IMR-90 (cell line): ENCODE measurements around the gene DUSP2. TPM values are rescaled to one million over a fixed set of nuclear protein-coding genes. Genes with fewer than 3 reads are reported as not detected.
"Not testable (repeated sequence)": the region's sequence is repeated elsewhere in the genome, so short reads cannot be mapped to it uniquely, and the experiment has no call there.

Experiments
- ATAC-seq: fragments of 200-7000 bp; cut with Tn5 transposase; 2 replicates; pipeline ENCODE4 v1.9.1; 2020; ENCODE audit warnings: low read depth, mild to moderate bottlenecking, moderate library complexity
- BruUV-seq: library from RNA; stranded (reverse); fragments of 400-500 nt; replicated peaks from 2 replicates; lab custom pipeline; 2021; lab: Mats Ljungman, UMichigan
- CTCF ChIA-PET: fragments of 300-600 bp; formaldehyde crosslinking; extraction: SDS; loops from one replicate; lab custom pipeline; 2021; ENCODE audit warnings: antibody characterized with exemption; lab: Yijun Ruan, JAX
- POLR2A ChIA-PET: fragments of 300-600 bp; sonication (Branson Sonifier 250); formaldehyde crosslinking; loops from one replicate; lab custom pipeline; 2022; ENCODE audit warnings: antibody characterized with exemption; ENCODE audit not compliant: unreplicated experiment; lab: Charles Lee
- DNase-seq: peaks from one replicate; pipeline ENCODE4 v3.0.0; 2013
- H2AFZ ChIP-seq: replicated peaks from 2 replicates; pipeline ENCODE3; 2013; ENCODE audit warnings: low read length, mild to moderate bottlenecking; ENCODE audit not compliant: poor library complexity
- H2AK5ac ChIP-seq: 2 replicates; pipeline ENCODE4 v1.6.1; 2013; ENCODE audit warnings: low read depth, low read length, inconsistent platforms
- H2AK9ac ChIP-seq: replicated peaks from 2 replicates; pipeline ENCODE3; 2013; ENCODE audit warnings: mild to moderate bottlenecking, low read depth, low read length, moderate library complexity; ENCODE audit not compliant: poor library complexity
- H2BK120ac ChIP-seq: 2 replicates; pipeline ENCODE4 v1.6.1; 2013; ENCODE audit warnings: low read depth, low read length, inconsistent platforms
- H2BK15ac ChIP-seq: 3 replicates; pipeline ENCODE4 v1.6.1; 2013; ENCODE audit warnings: low read depth, low read length, inconsistent platforms
- H2BK20ac ChIP-seq: 2 replicates; pipeline ENCODE4 v1.6.1; 2013; ENCODE audit warnings: low read depth, mild to moderate bottlenecking, inconsistent platforms, low read length, moderate library complexity
- H2BK5ac ChIP-seq: 2 replicates; pipeline ENCODE4 v1.6.1; 2013; ENCODE audit warnings: mild to moderate bottlenecking, low read depth, low read length, inconsistent platforms; ENCODE audit not compliant: poor library complexity, severe bottlenecking
- H3K14ac ChIP-seq: replicated peaks from 2 replicates; pipeline ENCODE4 v1.6.1; 2013; ENCODE audit warnings: low read depth, low read length, inconsistent platforms
- H3K18ac ChIP-seq: 2 replicates; pipeline ENCODE4 v1.6.1; 2013; ENCODE audit warnings: low read depth, low read length, control low read depth
- H3K23ac ChIP-seq: 2 replicates; pipeline ENCODE4 v1.6.1; 2013; ENCODE audit warnings: low read depth, low read length, inconsistent platforms
- H3K27ac ChIP-seq: 2 replicates; pipeline ENCODE4 v1.5.1; 2013; ENCODE audit warnings: mild to moderate bottlenecking, control low read depth, low read length; ENCODE audit not compliant: insufficient read depth
- H3K27me3 ChIP-seq: 2 replicates; pipeline ENCODE4 v1.6.1; 2013; ENCODE audit warnings: low read length; ENCODE audit not compliant: control insufficient read depth, insufficient read depth
- H3K36me3 ChIP-seq: 2 replicates; pipeline ENCODE4 v1.6.1; 2013; ENCODE audit warnings: low read length, mixed read lengths; ENCODE audit not compliant: control insufficient read depth, insufficient read depth
- H3K4ac ChIP-seq: 2 replicates; pipeline ENCODE4 v1.6.1; 2013; ENCODE audit warnings: low read depth, low read length, inconsistent platforms
- H3K4me1 ChIP-seq: 2 replicates; pipeline ENCODE4 v1.6.1; 2013; ENCODE audit warnings: low read length, mixed read lengths; ENCODE audit not compliant: control insufficient read depth, insufficient read depth
- H3K4me2 ChIP-seq: 2 replicates; pipeline ENCODE4 v1.6.1; 2013; ENCODE audit warnings: low read depth, mild to moderate bottlenecking, control low read depth, low read length, moderate library complexity
- H3K4me3 ChIP-seq: 2 replicates; pipeline ENCODE4 v1.5.1; 2013; ENCODE audit warnings: low read depth, mild to moderate bottlenecking, control low read depth, low read length, moderate library complexity; ENCODE audit not compliant: insufficient read depth
- H3K56ac ChIP-seq: 2 replicates; pipeline ENCODE4 v1.6.1; 2013; ENCODE audit warnings: low read length, inconsistent platforms; ENCODE audit not compliant: insufficient read depth; ENCODE audit errors: extremely low read depth
- H3K79me1 ChIP-seq, 2 experiments: 2 replicates each; pipeline ENCODE4 v1.6.1; 2013; ENCODE audit warnings: low read length in 2 of 2, inconsistent platforms in 1 of 2, low read depth in 1 of 2
- H3K9ac ChIP-seq: 2 replicates; pipeline ENCODE4 v1.6.1; 2013; ENCODE audit warnings: low read depth, low read length, control low read depth
- H3K9me1 ChIP-seq: 2 replicates; pipeline ENCODE4 v1.6.1; 2013; ENCODE audit warnings: low read length, inconsistent platforms; ENCODE audit not compliant: insufficient read depth
- H3K9me3 ChIP-seq: 2 replicates; pipeline ENCODE4 v1.6.1; 2013; ENCODE audit warnings: low read length; ENCODE audit not compliant: control insufficient read depth, insufficient read depth
- H4K20me1 ChIP-seq: 2 replicates; pipeline ENCODE4 v1.6.1; 2013; ENCODE audit warnings: low read length, inconsistent platforms; ENCODE audit not compliant: insufficient read depth
- H4K5ac ChIP-seq: 2 replicates; pipeline ENCODE4 v1.6.1; 2013; ENCODE audit warnings: mild to moderate bottlenecking, low read depth, low read length, control low read depth
- H4K8ac ChIP-seq, 2 experiments: 2 replicates each; pipeline ENCODE4 v1.6.1; 2013; ENCODE audit warnings: low read depth in 2 of 2, low read length in 2 of 2, control low read depth in 1 of 2, inconsistent platforms in 1 of 2
- H4K91ac ChIP-seq: 2 replicates; pipeline ENCODE4 v1.6.1; 2013; ENCODE audit warnings: low read depth, low read length, inconsistent platforms; ENCODE audit not compliant: insufficient read depth
- WGBS, 2 experiments: methylation state at CpG; one replicate each; pipeline versions ENCODE4 v1.1.5 to v1.1.7; 2013; ENCODE audit warnings: missing lambda C conversion rate in 2 of 2; ENCODE audit not compliant: insufficient read length in 1 of 2; ENCODE audit errors: extremely low coverage in 2 of 2; 5-methylcytosine and 5-hydroxymethylcytosine counted together
- dilution Hi-C: fragments of 300-500 bp; cut with HindIII; formaldehyde crosslinking; loops from one replicate; pipeline ENCODE4 v1.14.3; 2018; ENCODE audit warnings: low sequenced_read_pairs; ENCODE audit not compliant: unreplicated experiment
- in situ Hi-C: fragments of 300-500 bp; cut with MboI; formaldehyde crosslinking; loops from 3 replicates; pipeline ENCODE4 v1.14.3; 2019; ENCODE audit warnings: low sequenced_read_pairs, inconsistent platforms, mixed read lengths
- intact Hi-C: fragments of 100-400 bp; cut with micrococcal nuclease; formaldehyde crosslinking; loops from 2 replicates; pipeline ENCODE4 v1.10.0; 2022
- polyA plus RNA-seq, 3 experiments: library from polyadenylated mRNA; depleted of rRNA; stranded (reverse); fragments of >200 nt; gene quantifications; 2 replicates each; pipeline ENCODE4 v1.2.3, GENCODE V29; 2012; ENCODE audit warnings: low replicate concordance in 1 of 3
- total RNA-seq: library from RNA; depleted of rRNA; stranded (reverse); fragments of >200 nt; gene quantifications from 2 replicates; pipeline ENCODE4 v1.2.3, GENCODE V29; 2012

Gene DUSP2
- total and polyA plus RNA-seq, 2 of the 4 experiments (the other 2 are of a cell fraction), result 1.8 to 3.8 TPM

DNA sequence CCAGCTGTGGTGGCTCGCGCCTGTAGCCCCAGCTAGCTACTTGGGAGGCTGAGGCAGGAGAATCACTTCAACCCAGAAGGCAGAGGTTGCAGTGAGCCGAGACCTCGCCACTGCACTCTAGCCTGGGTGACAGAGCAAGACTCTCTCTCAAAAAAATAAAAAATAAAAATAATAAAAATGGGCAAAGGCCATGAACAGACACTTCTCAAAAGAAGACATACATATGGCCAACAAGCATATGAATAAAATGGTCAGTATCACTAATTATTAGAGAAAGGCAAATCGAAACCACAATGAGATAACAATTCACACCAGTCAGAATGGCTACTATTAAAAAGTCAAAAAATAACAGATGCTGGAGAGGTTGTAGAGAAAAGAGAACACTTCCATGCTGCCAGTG lies 15.1 kb upstream of the DUSP2 start:
- ATAC-seq, BruUV-seq: not testable (repeated sequence)

More for the DNA sequence above, 15.1 kb upstream of the DUSP2 start:
- H3K9ac ChIP-seq, H4K5ac ChIP-seq, CTCF ChIA-PET, in situ Hi-C loops, H3K36me3 ChIP-seq, H3K14ac ChIP-seq, H2BK120ac ChIP-seq, H2AK5ac ChIP-seq, H4K20me1 ChIP-seq, H3K79me1 ChIP-seq, H3K56ac ChIP-seq, H3K9me1 ChIP-seq, H2AFZ ChIP-seq, H2BK5ac ChIP-seq, dilution Hi-C loops, H3K9me3 ChIP-seq, H3K27ac ChIP-seq, POLR2A ChIA-PET, DNase-seq, H3K4ac ChIP-seq, H3K23ac ChIP-seq, H4K8ac ChIP-seq, H4K91ac ChIP-seq, H3K4me2 ChIP-seq, H2AK9ac ChIP-seq, H3K4me1 ChIP-seq, H3K18ac ChIP-seq, H3K4me3 ChIP-seq, H2BK15ac ChIP-seq, H2BK20ac ChIP-seq, intact Hi-C loops: not testable (repeated sequence)
- no CpG with 5 or more reads among the region's 5 CpGs for WGBS, 2 experiments
- H3K27me3 ChIP-seq, result peaks cover 11% of the 10 kb centered on the region; the same call in 1 of the 2 replicates
